ENCODE results near the gene AHNAK.
"Not testable (repeated sequence)": the region's sequence is repeated elsewhere in the genome, so short reads cannot be mapped to it uniquely, and the experiment has no call there.

Gene AHNAK

GRCh38 chr11:62575837-62576236 lies 29.2 kb upstream of the AHNAK start:
- in situ Hi-C loops (cut with MboI; ENCODE audit: low sequenced_read_pairs, unreplicated experiment) = no loop called here
- TF ChIP-seq CTCF (IDR thresholded peaks at IDR 0.05; ENCODE audit: borderline replicate concordance, control extremely low read depth, extremely low read depth, insufficient read depth, missing control alignments) = no peak
- no peak for DNase-seq (ENCODE audit: low spot score)

DNA sequence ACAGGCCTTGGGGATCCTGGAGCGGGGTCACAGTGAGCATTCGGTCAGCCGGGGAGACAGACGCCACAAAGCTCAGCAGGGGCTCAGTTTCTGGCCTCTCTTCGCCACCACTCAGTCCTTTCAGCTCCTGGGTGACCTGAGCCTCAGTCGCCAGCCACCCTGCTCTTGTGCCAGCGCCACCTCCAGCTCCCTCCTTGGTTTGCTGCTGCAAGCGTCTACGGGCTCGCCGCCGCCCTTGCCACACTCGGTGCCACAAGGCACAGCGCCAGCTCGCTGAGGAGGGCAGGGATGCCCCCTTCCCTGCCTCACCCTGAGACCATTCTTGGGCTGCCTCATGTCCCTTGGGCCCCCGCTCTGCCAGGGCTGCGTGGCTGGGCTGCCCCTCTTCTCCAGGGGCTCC lies 28.6 kb upstream of the AHNAK start:
- no peak for TF ChIP-seq CTCF (IDR thresholded peaks at IDR 0.05; ENCODE audit: borderline replicate concordance, control extremely low read depth, extremely low read depth, insufficient read depth, missing control alignments)
- peak; percentile 29 for DNase-seq (ENCODE audit: low spot score)
- in situ Hi-C loops (cut with MboI; ENCODE audit: low sequenced_read_pairs, unreplicated experiment) = no loop called here

- in situ Hi-C loops (cut with MboI; ENCODE audit: low sequenced_read_pairs, unreplicated experiment) = no loop called here
- TF ChIP-seq CTCF (IDR thresholded peaks at IDR 0.05; ENCODE audit: borderline replicate concordance, control extremely low read depth, extremely low read depth, insufficient read depth, missing control alignments) = no peak
- DNase-seq (ENCODE audit: low spot score) = peak; percentile 58
These were observed 27.9 kb upstream of the AHNAK start for GRCh38 chr11:62574363-62575071.

GRCh38 chr11:62573592-62574362 lies 27.2 kb upstream of the AHNAK start, which contains the start of gene EEF1G:
Gene EEF1G, minus strand, starts transcription at chr11:62573891. Its CDS starts 49 bp downstream, at chr11:62573842.
- in situ Hi-C loops (cut with MboI; ENCODE audit: low sequenced_read_pairs, unreplicated experiment) = no loop called here
- DNase-seq (ENCODE audit: low spot score) = peak; percentile 99
- TF ChIP-seq CTCF (IDR thresholded peaks at IDR 0.05; ENCODE audit: borderline replicate concordance, control extremely low read depth, extremely low read depth, insufficient read depth, missing control alignments) = no peak

DNA sequence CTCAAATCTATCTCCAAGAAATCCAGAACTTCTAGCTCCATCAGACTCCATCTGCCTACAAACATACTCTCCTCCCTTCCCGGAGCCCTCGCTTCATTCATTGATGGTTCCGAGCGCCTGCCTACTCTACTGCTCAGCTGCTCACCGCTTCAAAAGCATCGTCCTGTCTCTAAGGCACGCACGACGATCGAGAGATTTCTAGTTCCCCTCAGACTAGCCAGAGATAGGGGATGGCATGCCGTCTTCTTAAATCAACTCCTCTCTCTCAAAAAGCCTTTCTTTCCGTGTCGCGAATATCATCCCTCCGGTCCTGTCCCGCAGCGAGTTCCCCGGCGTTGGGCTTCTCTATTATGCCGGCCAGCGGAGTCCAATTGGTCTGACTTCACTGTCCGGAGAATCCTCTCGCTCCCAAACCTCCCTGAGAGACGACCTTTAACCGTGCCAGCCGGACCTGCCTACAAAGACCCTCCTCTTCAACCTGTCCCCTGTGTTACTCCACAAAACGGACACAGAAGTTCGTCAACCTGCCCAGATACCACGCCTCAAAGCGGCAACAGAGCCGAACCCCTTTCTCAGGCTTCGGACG lies 26.5 kb upstream of the AHNAK start:
- DNase-seq (ENCODE audit: low spot score) = peak; percentile 36
- in situ Hi-C loops (cut with MboI; ENCODE audit: low sequenced_read_pairs, unreplicated experiment) = no loop called here
- TF ChIP-seq CTCF (IDR thresholded peaks at IDR 0.05; ENCODE audit: borderline replicate concordance, control extremely low read depth, extremely low read depth, insufficient read depth, missing control alignments) = no peak

DNA sequence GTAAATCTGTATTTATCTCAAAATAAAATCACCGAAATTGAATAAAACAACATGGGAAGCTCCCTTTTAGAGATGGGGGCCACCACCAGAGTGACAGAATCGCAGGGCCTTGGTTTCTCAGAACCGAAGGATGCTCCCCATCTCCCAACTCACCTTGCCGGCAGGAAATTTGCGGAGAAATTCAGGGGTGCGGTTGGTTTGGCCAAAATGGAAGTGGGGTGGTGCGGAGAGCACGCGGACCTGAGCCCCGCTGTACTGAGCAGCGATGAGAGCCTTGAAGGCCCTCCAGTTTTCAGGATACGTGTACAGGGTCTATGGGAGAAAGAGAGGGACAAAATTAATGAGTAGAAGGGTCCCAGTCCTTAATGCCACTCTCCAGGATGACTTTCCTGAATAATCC lies 25.8 kb upstream of the AHNAK start:
- TF ChIP-seq CTCF (IDR thresholded peaks at IDR 0.05; ENCODE audit: borderline replicate concordance, control extremely low read depth, extremely low read depth, insufficient read depth, missing control alignments) = no peak
- in situ Hi-C loops (cut with MboI; ENCODE audit: low sequenced_read_pairs, unreplicated experiment) = no loop called here
- no peak for DNase-seq (ENCODE audit: low spot score)

DNA sequence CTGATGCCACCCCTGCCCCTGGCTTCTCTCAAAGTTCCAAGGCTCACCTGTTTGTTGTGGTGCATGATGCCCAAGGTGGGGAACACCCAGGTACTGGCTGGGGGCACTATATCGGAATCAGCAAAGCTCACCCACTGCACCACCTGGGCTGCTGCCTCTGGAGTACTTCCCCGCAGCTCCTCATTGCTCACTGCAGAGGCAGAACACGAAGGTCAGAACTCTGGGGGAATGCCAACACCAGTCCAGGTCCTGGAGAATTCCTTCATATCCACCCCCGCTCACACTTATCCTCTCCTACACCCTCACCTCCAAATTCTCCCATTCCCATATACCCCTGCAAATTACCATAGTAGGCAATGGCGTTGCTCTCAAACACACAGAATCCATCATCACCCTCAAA lies 24.9 kb upstream of the AHNAK start:
- in situ Hi-C loops (cut with MboI; ENCODE audit: low sequenced_read_pairs, unreplicated experiment); DNase-seq (ENCODE audit: low spot score): not testable (repeated sequence)

- DNase-seq (ENCODE audit: low spot score); in situ Hi-C loops (cut with MboI; ENCODE audit: low sequenced_read_pairs, unreplicated experiment): not testable (repeated sequence)
These were observed 24.3 kb upstream of the AHNAK start for GRCh38 chr11:62570903-62571302.
